GM12891 (cell line): Measurements from ENCODE around the gene CCL8.

Experiments used
- PAX5 ChIP-seq: IDR thresholded peaks from 2 replicates; pipeline ENCODE4 v1.6.1; 2011; ENCODE audit warnings: low read length, moderate library complexity, mild to moderate bottlenecking; ENCODE audit not compliant: insufficient read depth, severe bottlenecking
- POLR2A ChIP-seq: IDR thresholded peaks from 2 replicates; pipeline ENCODE4 v1.6.1; 2011; ENCODE audit warnings: low read depth, low read length, control low read depth
- POLR2AphosphoS5 ChIP-seq: IDR thresholded peaks from 2 replicates; pipeline ENCODE4 v1.6.1; 2011; ENCODE audit warnings: low read depth, low read length, control low read depth
- POU2F2 ChIP-seq: IDR thresholded peaks from 2 replicates; pipeline ENCODE4 v1.6.1; 2011; ENCODE audit warnings: low read depth, mild to moderate bottlenecking, control low read depth, low read length, moderate library complexity
- SPI1 ChIP-seq: IDR thresholded peaks from 2 replicates; pipeline ENCODE4 v1.6.1; 2011; ENCODE audit warnings: low read depth, low read length, control low read depth
- TAF1 ChIP-seq: IDR thresholded peaks from 2 replicates; pipeline ENCODE4 v1.6.1; 2011; ENCODE audit warnings: low read depth, low read length, control low read depth

GRCh38 chr17:34269969-34270368 lies 49.3 kb upstream of the CCL8 start, which contains the start of gene CCL7:
- no peak for TF ChIP-seq POLR2A
- TF ChIP-seq POLR2AphosphoS5 = no peak
- no peak for TF ChIP-seq POU2F2
- no peak for TF ChIP-seq TAF1
- no peak for TF ChIP-seq SPI1
- no peak for TF ChIP-seq PAX5
